GM23338 (cell line): ENCODE measurements around the gene SLC9A9. TPM values are rescaled to one million over a fixed set of nuclear protein-coding genes. Genes with fewer than 3 reads are reported as not detected.

Source experiments
- ATAC-seq: fragments of 200-7000 bp; cut with Tn5 transposase; 3 replicates; pipeline ENCODE4 v1.9.1; 2020
- DNase-seq: peaks from one replicate; pipeline ENCODE4 v3.0.0-alpha.2; 2015; ENCODE audit warnings: low spot score
- H2AFZ ChIP-seq: fragments of 200-600 bp; sonication (generic); 2 replicates; pipeline ENCODE4 v1.8.0; 2016; ENCODE audit warnings: antibody characterized with exemption, mild to moderate bottlenecking, moderate library complexity
- H3F3A ChIP-seq: fragments of 200-600 bp; sonication (generic); replicated peaks from 2 replicates; pipeline ENCODE4 v1.8.0; 2017; ENCODE audit warnings: antibody characterized with exemption, mixed run types, low read depth
- H3K27ac ChIP-seq: fragments of 200-600 bp; sonication (generic); 2 replicates; pipeline ENCODE4 v1.6.1; 2016; ENCODE audit warnings: low read depth
- H3K27me3 ChIP-seq: fragments of 200-600 bp; sonication (generic); 2 replicates; pipeline ENCODE4 v1.8.0; 2016; ENCODE audit warnings: mild to moderate bottlenecking, mixed run types, moderate library complexity; ENCODE audit not compliant: insufficient read depth
- H3K36me3 ChIP-seq: fragments of 200-600 bp; sonication (generic); 2 replicates; pipeline ENCODE4 v1.8.0; 2016; ENCODE audit warnings: mild to moderate bottlenecking; ENCODE audit not compliant: insufficient read depth
- H3K4me1 ChIP-seq: fragments of 200-600 bp; sonication (generic); 2 replicates; pipeline ENCODE4 v1.8.0; 2016; ENCODE audit warnings: mild to moderate bottlenecking, moderate library complexity; ENCODE audit not compliant: insufficient read depth
- H3K4me2 ChIP-seq: fragments of 200-600 bp; sonication (generic); 2 replicates; pipeline ENCODE4 v1.7.1; 2017; ENCODE audit warnings: mixed run types
- H3K4me3 ChIP-seq: fragments of 200-600 bp; sonication (generic); 2 replicates; pipeline ENCODE4 v1.6.1; 2016; ENCODE audit warnings: mixed run types
- H3K79me2 ChIP-seq: fragments of 200-600 bp; sonication (generic); replicated peaks from 2 replicates; pipeline ENCODE4 v1.8.0; 2017; ENCODE audit warnings: mild to moderate bottlenecking; ENCODE audit not compliant: insufficient read depth
- H3K9me2 ChIP-seq: fragments of 200-600 bp; sonication (generic); 2 replicates; pipeline ENCODE4 v1.8.0; 2017; ENCODE audit not compliant: insufficient read depth
- H4K20me1 ChIP-seq: fragments of 200-600 bp; sonication (generic); replicated peaks from 2 replicates; pipeline ENCODE4 v1.8.0; 2017; ENCODE audit warnings: mild to moderate bottlenecking; ENCODE audit not compliant: insufficient read depth
- H3K27ac Mint-ChIP-seq: 2 replicates; pipeline ENCODE4 v1.8.0; 2020; ENCODE audit warnings: inconsistent platforms, mild to moderate bottlenecking, moderate library complexity, mixed read lengths
- H3K27me3 Mint-ChIP-seq: 3 replicates; pipeline ENCODE4 v1.8.0; 2022; ENCODE audit warnings: low read depth, mild to moderate bottlenecking, moderate library complexity, mixed read lengths, inconsistent platforms; ENCODE audit not compliant: insufficient read depth, poor library complexity
- H3K36me3 Mint-ChIP-seq: 3 replicates; pipeline ENCODE4 v1.8.0; 2021; ENCODE audit warnings: low read depth, mild to moderate bottlenecking, inconsistent platforms, moderate library complexity, mixed read lengths
- H3K4me1 Mint-ChIP-seq: 3 replicates; pipeline ENCODE4 v1.8.0; 2020; ENCODE audit warnings: mild to moderate bottlenecking, inconsistent platforms, mixed read lengths
- H3K4me3 Mint-ChIP-seq: 3 replicates; pipeline ENCODE4 v1.8.0; 2021; ENCODE audit warnings: moderate library complexity, mild to moderate bottlenecking, inconsistent platforms, mixed read lengths
- H3K9me3 Mint-ChIP-seq: 3 replicates; pipeline ENCODE4 v1.8.0; 2020; ENCODE audit warnings: moderate library complexity, mild to moderate bottlenecking, inconsistent platforms, mixed read lengths
- CREB1 ChIP-seq: fragments of 250-450 bp; sonication (Bioruptor Pico); IDR thresholded peaks from 2 replicates; pipeline ENCODE4 v1.5.0; 2020; ENCODE audit warnings: low read depth, mild to moderate bottlenecking, moderate library complexity
- EZH2 ChIP-seq: fragments of 200-600 bp; sonication (generic); IDR thresholded peaks from one replicate; pipeline ENCODE4 v1.8.0; 2017; ENCODE audit warnings: antibody characterized with exemption, mild to moderate bottlenecking, low read depth; ENCODE audit not compliant: unreplicated experiment
- EZH2phosphoT487 ChIP-seq: fragments of 200-600 bp; sonication (generic); IDR thresholded peaks from one replicate; pipeline ENCODE4 v1.8.1; 2018; ENCODE audit warnings: antibody characterized with exemption; ENCODE audit not compliant: unreplicated experiment
- JUNB ChIP-seq: IDR thresholded peaks from one replicate; pipeline ENCODE4 v1.6.1; 2016; ENCODE audit warnings: antibody characterized with exemption; ENCODE audit not compliant: unreplicated experiment
- NANOG ChIP-seq: IDR thresholded peaks from 2 replicates; pipeline ENCODE4 v1.6.1; 2016; ENCODE audit warnings: antibody characterized with exemption, borderline replicate concordance
- POLR2AphosphoS5 ChIP-seq: IDR thresholded peaks from 2 replicates; pipeline ENCODE4 v1.6.1; 2016; ENCODE audit warnings: antibody characterized with exemption, low read depth
- STAT1 ChIP-seq: IDR thresholded peaks from one replicate; pipeline ENCODE4 v1.6.1; 2016; ENCODE audit warnings: antibody characterized with exemption; ENCODE audit not compliant: unreplicated experiment
- ZNF114 ChIP-seq: fragments of 250-450 bp; sonication (Bioruptor Pico); IDR thresholded peaks from 2 replicates; pipeline ENCODE4 v1.5.0; 2020; ENCODE audit warnings: mild to moderate bottlenecking, moderate library complexity
- ZNF331 ChIP-seq: fragments of 250-450 bp; sonication (Bioruptor Pico); IDR thresholded peaks from 2 replicates; pipeline ENCODE4 v1.5.0; 2020; ENCODE audit warnings: low read depth, mild to moderate bottlenecking, moderate library complexity
- polyA plus RNA-seq: library from polyadenylated mRNA; unstranded; fragments of >200 nt; fragmentation: Nextera tagmentation; extraction: Ambion mirVana; gene quantifications from 2 replicates; pipeline ENCODE4 v1.2.1, GENCODE V29; 2016
- total RNA-seq: library from RNA; depleted of rRNA; stranded (reverse); fragments of >200 nt; shearing (Covaris generic); gene quantifications from 2 replicates; pipeline ENCODE4 v1.2.3, GENCODE V29; 2014
- TF ChIP-seq, protein P1 (sequence below): fragments of 250-450 bp; sonication (Bioruptor Pico); IDR thresholded peaks from 2 replicates; pipeline ENCODE4 v1.5.0; 2020; ENCODE audit warnings: mild to moderate bottlenecking, moderate library complexity
- TF ChIP-seq, protein P2 (sequence below): IDR thresholded peaks from 2 replicates; pipeline ENCODE4 v1.6.1; 2016; ENCODE audit warnings: antibody characterized with exemption
- TF ChIP-seq, protein P3 (sequence below): IDR thresholded peaks from one replicate; pipeline ENCODE4 v1.6.1; 2018; ENCODE audit warnings: antibody characterized with exemption; ENCODE audit not compliant: unreplicated experiment
- TF ChIP-seq, protein P4 (sequence below), 2 experiments: fragments of 200-600 bp in 1 of 2; sonication (generic) in 1 of 2; conservative IDR thresholded peaks; 2 replicates each; pipeline versions ENCODE4 v1.5.1 to v1.6.1; 2016 to 2017; ENCODE audit warnings: antibody characterized with exemption in 2 of 2, low read depth in 2 of 2, mild to moderate bottlenecking in 2 of 2, moderate library complexity in 1 of 2

The SLC9A9 gene
- total and polyA plus RNA-seq, 2 experiments from 2014 or later: 1.3 to 1.6 TPM

DNA sequence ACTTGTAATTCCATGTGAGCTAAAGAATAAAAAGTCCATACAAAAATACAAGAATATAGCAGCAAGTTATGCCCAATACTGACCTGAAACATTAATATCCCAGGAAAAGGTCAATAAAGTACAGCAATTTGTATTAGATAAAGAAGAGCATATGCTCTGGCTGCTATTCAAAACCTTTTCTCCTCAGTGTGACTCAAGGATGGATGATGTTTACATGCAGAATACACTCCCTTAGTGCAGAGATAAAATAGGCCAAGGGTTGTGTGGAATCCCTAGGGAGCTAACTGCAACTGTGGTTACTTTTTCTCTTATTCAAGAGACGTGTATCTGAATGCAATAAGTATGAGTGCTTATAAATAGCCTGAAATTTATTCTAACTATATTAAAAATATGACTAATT, 78.7 kb downstream of the SLC9A9 start:
- Histone ChIP-seq H2AFZ (no peak overlapping the region), H3K36me3 (no peaks in the 10 kb centered on the region)

More for the DNA sequence above, 78.7 kb downstream of the SLC9A9 start:
- Histone ChIP-seq H3F3A (no peaks in the 10 kb centered on the region), H3K27me3 (no peaks in the 10 kb centered on the region), H3K4me1 (no peaks in the 10 kb centered on the region), H3K9me2 (no peaks in the 10 kb centered on the region), H3K4me3 (no peak overlapping the region), H3K27ac (no peak overlapping the region), H4K20me1 (no peaks in the 10 kb centered on the region), H3K4me2 (no peak overlapping the region), H3K79me2 (no peaks in the 10 kb centered on the region)
- ATAC-seq: no peak
- H3K36me3 Mint-ChIP-seq: no peaks in the 10 kb centered on the region
- H3K4me3 Mint-ChIP-seq: no peak overlapping the region
- H3K27ac Mint-ChIP-seq: no peak overlapping the region
- no peaks in the 10 kb centered on the region for H3K9me3 Mint-ChIP-seq
- no peaks in the 10 kb centered on the region for H3K4me1 Mint-ChIP-seq
- peaks cover 2% of the 10 kb centered on the region for H3K27me3 Mint-ChIP-seq
- no peak for DNase-seq
- TF ChIP-seq EZH2 (no peak), EZH2phosphoT487 (no peak), JUNB (no peak), CREB1 (CRISPR knock-in tag) (no peak), NANOG (no peak), STAT1 (no peak), ZNF331 (CRISPR knock-in tag) (no peak), ZNF114 (no peak), POLR2AphosphoS5 (no peak)
- TF ChIP-seq, protein P1, sequence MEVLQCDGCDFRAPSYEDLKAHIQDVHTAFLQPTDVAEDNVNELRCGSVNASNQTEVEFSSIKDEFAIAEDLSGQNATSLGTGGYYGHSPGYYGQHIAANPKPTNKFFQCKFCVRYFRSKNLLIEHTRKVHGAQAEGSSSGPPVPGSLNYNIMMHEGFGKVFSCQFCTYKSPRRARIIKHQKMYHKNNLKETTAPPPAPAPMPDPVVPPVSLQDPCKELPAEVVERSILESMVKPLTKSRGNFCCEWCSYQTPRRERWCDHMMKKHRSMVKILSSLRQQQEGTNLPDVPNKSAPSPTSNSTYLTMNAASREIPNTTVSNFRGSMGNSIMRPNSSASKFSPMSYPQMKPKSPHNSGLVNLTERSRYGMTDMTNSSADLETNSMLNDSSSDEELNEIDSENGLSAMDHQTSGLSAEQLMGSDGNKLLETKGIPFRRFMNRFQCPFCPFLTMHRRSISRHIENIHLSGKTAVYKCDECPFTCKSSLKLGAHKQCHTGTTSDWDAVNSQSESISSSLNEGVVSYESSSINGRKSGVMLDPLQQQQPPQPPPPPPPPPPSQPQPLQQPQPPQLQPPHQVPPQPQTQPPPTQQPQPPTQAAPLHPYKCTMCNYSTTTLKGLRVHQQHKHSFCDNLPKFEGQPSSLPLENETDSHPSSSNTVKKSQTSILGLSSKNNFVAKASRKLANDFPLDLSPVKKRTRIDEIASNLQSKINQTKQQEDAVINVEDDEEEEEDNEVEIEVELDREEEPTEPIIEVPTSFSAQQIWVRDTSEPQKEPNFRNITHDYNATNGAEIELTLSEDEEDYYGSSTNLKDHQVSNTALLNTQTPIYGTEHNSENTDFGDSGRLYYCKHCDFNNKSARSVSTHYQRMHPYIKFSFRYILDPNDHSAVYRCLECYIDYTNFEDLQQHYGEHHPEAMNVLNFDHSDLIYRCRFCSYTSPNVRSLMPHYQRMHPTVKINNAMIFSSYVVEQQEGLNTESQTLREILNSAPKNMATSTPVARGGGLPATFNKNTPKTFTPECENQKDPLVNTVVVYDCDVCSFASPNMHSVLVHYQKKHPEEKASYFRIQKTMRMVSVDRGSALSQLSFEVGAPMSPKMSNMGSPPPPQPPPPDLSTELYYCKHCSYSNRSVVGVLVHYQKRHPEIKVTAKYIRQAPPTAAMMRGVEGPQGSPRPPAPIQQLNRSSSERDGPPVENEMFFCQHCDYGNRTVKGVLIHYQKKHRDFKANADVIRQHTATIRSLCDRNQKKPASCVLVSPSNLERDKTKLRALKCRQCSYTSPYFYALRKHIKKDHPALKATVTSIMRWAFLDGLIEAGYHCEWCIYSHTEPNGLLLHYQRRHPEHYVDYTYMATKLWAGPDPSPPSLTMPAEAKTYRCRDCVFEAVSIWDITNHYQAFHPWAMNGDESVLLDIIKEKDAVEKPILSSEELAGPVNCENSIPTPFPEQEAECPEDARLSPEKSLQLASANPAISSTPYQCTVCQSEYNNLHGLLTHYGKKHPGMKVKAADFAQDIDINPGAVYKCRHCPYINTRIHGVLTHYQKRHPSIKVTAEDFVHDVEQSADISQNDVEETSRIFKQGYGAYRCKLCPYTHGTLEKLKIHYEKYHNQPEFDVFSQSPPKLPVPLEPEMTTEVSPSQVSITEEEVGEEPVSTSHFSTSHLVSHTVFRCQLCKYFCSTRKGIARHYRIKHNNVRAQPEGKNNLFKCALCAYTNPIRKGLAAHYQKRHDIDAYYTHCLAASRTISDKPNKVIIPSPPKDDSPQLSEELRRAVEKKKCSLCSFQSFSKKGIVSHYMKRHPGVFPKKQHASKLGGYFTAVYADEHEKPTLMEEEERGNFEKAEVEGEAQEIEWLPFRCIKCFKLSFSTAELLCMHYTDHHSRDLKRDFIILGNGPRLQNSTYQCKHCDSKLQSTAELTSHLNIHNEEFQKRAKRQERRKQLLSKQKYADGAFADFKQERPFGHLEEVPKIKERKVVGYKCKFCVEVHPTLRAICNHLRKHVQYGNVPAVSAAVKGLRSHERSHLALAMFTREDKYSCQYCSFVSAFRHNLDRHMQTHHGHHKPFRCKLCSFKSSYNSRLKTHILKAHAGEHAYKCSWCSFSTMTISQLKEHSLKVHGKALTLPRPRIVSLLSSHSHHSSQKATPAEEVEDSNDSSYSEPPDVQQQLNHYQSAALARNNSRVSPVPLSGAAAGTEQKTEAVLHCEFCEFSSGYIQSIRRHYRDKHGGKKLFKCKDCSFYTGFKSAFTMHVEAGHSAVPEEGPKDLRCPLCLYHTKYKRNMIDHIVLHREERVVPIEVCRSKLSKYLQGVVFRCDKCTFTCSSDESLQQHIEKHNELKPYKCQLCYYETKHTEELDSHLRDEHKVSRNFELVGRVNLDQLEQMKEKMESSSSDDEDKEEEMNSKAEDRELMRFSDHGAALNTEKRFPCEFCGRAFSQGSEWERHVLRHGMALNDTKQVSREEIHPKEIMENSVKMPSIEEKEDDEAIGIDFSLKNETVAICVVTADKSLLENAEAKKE (CRISPR knock-in tag): no peak
- TF ChIP-seq, protein P2, sequence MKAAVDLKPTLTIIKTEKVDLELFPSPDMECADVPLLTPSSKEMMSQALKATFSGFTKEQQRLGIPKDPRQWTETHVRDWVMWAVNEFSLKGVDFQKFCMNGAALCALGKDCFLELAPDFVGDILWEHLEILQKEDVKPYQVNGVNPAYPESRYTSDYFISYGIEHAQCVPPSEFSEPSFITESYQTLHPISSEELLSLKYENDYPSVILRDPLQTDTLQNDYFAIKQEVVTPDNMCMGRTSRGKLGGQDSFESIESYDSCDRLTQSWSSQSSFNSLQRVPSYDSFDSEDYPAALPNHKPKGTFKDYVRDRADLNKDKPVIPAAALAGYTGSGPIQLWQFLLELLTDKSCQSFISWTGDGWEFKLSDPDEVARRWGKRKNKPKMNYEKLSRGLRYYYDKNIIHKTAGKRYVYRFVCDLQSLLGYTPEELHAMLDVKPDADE: no peak
- TF ChIP-seq, protein P3, sequence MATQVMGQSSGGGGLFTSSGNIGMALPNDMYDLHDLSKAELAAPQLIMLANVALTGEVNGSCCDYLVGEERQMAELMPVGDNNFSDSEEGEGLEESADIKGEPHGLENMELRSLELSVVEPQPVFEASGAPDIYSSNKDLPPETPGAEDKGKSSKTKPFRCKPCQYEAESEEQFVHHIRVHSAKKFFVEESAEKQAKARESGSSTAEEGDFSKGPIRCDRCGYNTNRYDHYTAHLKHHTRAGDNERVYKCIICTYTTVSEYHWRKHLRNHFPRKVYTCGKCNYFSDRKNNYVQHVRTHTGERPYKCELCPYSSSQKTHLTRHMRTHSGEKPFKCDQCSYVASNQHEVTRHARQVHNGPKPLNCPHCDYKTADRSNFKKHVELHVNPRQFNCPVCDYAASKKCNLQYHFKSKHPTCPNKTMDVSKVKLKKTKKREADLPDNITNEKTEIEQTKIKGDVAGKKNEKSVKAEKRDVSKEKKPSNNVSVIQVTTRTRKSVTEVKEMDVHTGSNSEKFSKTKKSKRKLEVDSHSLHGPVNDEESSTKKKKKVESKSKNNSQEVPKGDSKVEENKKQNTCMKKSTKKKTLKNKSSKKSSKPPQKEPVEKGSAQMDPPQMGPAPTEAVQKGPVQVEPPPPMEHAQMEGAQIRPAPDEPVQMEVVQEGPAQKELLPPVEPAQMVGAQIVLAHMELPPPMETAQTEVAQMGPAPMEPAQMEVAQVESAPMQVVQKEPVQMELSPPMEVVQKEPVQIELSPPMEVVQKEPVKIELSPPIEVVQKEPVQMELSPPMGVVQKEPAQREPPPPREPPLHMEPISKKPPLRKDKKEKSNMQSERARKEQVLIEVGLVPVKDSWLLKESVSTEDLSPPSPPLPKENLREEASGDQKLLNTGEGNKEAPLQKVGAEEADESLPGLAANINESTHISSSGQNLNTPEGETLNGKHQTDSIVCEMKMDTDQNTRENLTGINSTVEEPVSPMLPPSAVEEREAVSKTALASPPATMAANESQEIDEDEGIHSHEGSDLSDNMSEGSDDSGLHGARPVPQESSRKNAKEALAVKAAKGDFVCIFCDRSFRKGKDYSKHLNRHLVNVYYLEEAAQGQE: no peak
- TF ChIP-seq, protein P4, sequence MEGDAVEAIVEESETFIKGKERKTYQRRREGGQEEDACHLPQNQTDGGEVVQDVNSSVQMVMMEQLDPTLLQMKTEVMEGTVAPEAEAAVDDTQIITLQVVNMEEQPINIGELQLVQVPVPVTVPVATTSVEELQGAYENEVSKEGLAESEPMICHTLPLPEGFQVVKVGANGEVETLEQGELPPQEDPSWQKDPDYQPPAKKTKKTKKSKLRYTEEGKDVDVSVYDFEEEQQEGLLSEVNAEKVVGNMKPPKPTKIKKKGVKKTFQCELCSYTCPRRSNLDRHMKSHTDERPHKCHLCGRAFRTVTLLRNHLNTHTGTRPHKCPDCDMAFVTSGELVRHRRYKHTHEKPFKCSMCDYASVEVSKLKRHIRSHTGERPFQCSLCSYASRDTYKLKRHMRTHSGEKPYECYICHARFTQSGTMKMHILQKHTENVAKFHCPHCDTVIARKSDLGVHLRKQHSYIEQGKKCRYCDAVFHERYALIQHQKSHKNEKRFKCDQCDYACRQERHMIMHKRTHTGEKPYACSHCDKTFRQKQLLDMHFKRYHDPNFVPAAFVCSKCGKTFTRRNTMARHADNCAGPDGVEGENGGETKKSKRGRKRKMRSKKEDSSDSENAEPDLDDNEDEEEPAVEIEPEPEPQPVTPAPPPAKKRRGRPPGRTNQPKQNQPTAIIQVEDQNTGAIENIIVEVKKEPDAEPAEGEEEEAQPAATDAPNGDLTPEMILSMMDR (conservative IDR thresholded peaks at IDR 0.05; ENCODE audit: low read depth in 2 of 2): no peak
